Activated CD4-positive, CD25-positive, alpha-beta regulatory T cell treated with anti-CD3 and anti-CD28 coated beads, Interleukin-2, amount 50 U/mL, for 72 hours (primary cell): ENCODE data around the gene CEP162.
"Not testable (repeated sequence)": the region's sequence is repeated elsewhere in the genome, so short reads cannot be mapped to it uniquely, and the experiment has no call there.

ENCODE experiments used
- DNase-seq: peaks from one replicate; pipeline ENCODE4 v3.0.0; 2021

The CEP162 gene, protein sequence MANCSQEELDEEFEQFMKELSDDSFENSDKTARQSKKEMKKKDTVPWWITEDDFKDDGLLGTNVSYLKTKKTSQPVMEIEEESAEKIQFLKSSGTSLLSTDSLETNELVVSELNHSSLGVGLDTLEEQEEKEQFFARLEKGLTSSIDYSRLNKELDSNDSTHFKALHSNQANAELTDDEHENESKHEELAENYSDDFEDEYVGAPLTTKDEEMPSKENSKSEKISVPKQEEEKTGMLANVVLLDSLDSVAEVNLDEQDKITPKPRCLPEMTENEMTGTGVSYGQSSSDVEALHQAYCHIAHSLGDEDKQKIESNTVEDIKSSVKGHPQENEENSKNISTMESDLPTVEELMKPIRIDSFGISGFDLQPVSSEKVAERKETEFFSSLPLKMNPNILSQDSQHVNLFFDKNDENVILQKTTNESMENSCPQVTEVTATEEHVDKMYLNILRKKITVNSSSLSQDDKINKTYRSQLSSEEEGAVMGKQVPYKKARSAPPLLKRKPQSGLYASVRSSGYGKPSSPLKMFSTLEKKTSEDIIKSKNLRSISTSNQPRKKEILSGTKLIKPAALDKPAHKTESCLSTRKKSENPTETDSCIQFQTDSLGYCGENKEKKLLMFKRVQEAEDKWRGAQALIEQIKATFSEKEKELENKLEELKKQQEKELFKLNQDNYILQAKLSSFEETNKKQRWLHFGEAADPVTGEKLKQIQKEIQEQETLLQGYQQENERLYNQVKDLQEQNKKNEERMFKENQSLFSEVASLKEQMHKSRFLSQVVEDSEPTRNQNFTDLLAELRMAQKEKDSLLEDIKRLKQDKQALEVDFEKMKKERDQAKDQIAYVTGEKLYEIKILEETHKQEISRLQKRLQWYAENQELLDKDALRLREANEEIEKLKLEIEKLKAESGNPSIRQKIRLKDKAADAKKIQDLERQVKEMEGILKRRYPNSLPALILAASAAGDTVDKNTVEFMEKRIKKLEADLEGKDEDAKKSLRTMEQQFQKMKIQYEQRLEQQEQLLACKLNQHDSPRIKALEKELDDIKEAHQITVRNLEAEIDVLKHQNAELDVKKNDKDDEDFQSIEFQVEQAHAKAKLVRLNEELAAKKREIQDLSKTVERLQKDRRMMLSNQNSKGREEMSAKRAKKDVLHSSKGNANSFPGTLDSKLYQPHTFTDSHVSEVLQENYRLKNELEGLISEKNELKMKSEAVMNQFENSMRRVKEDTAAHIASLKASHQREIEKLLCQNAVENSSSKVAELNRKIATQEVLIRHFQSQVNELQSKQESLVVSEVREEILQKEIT (N-terminal part only)

DNA sequence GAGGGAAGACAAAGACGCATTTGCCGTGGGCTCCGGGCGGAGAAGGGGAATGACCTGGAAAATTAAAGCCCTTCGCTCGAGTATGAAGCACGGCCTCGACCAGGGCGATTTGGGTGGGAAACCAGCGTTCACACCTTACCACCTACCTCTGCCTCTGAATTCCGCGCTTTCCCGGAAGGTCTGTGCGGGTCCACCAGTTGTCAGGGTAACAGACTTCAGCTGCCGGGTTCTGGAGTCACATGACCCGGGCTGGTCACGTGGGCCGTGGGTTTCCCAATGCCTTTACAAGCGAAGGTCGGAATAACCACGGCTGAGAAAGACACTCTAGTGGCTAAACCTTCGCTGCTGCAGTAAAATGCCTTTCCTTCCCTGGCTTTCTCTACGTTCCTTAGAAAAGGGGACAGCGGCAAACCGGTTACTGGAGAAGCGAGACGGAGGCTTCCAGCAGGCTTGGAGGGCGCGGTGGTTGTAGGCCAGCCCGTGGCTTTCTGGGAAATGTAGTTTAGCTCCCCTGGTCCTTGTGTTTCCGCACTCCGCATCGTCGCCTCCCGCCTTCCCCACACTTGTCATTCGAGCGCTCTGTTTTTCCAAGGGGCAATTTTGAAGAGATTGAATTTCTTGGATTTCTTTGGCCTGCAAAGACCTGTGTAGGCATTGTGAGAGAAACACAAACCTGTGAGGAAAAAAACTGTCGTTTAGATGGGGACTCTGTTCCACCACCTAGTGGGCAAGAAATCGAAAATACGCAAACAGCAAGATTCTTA lies at the start of gene CEP162:
Gene CEP162, minus strand, starts transcription at position 210 of the 764 bp plus-strand sequence. CDS start 1,250 bp downstream, outside the sequence.
- DNase-seq, result peak; percentile 84

- DNase-seq, result no peak
Measured at GRCh38 chr6:84274856-84275255, 47.4 kb upstream of the CEP162 start.

DNA sequence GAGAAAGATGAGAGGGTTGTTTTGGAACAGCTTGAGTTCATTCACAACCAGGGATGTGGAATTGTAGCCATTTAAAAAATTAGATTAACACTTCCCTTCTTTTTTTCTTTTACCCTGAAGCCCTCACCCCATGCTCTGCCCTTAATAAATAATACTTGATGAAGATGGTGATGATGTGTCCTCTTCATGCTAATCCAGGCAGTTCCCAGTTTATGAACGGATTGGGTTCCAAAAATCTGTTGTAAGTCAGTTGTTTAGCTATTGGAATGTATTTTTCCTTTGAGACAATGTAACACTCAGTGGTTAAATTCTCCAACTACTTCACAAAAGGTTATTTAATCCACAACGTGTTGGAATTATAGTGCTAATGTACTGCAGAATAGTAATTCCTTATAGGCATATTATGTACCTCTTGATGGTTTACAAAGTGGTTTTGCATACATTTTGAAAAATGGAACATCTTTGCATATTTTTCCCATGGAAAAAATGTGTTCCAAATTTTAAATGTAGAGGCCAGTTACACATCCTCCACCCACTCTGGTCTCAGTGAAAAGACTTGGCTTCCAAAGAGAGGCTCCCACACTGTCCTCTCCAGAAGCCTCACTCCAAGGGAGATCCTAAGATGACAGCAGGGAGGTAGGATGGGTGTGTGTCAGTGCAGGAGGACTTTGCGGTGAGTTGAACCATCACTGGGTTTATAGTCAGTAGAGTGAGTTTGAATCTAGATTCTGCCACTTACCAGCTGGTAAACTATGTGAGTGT lies 45.8 kb upstream of the CEP162 start:
- no peak for DNase-seq

DNA sequence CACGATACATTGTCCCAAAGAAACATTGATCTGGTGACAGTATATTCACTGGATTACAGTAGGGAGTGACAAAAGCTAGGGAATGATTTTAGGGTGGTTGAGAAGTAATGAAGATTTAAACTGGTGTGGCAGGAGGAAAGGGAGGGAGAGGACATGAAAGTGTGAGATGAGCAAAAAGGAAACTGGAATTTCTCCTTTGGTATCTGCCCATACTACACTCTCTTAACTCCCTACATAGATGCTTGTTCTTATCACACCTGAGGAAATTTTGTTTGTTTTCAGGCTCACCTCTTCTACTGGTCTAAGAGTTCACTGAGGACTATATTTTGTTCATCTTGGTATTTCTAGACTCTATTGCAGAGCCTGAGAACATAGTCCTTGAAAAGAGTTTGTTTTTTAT lies 44.9 kb upstream of the CEP162 start:
- DNase-seq, result no peak

DNA sequence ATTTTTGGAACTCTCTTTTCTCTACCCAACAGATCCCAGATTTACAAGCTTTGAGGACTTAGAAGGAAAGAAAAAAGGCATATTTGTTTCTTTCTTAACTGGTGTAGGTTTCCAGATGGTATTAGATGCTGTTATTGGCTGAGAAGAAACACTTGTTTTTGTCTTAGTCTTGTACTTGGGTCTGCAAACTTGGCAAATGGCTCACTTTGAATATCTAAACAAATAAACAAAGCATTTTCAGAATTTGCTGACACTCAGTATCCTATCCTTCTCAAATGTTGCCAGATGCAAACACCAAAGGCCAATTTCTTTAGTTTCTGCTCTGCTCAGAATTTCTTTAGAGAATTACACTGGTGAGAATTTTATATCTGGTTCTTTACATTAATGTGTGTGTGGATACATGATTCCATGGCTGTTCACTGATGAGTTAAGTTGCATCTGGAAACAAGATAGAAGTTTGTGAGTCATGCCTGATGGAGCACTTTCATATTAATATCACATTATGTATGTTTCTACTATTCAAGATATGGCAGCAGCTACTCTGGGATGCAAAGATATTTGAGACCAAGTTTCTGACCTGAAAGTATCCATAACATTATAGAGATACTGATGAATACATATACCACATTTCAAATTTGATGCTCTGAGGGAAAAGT lies 43.7 kb upstream of the CEP162 start:
- DNase-seq, result no peak

DNA sequence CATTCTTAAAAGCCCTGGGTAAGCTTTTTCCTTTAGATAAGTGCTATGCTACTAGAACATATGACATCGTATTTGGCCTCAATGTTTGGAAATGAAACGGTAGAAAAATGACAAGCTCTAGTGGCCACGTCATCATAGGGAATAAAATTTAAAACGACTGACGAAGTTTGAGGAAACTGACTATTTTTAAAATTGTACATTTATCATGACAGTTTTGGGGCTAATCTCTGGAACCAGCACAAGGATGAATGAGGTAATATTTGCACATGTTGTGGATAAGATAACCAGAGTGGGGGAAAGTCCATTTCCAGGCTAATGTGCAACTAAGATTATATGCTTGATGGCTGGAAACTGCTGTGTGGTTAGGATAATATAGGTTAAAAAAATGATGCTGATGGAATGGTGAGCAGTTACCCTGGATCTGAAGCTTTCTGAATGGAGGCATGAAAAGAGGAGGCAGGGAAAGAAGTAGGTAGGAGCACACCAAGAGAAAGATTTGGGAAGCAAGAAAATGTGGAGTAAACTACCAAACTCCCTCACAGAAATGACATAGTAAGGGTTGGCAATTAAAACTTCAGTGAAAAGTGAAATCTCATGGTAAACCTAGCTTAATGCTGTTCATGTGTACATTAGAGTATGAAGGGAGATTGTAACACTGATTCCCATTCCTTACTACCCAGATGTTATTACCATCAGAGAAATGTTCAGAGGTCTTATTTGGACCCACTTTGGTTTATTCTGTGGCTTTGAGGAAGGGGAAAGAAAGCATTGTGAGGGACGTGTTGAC lies 42.7 kb upstream of the CEP162 start:
- no peak for DNase-seq

GRCh38 chr6:84268781-84269180 lies 41.3 kb upstream of the CEP162 start:
- DNase-seq, result no peak

DNA sequence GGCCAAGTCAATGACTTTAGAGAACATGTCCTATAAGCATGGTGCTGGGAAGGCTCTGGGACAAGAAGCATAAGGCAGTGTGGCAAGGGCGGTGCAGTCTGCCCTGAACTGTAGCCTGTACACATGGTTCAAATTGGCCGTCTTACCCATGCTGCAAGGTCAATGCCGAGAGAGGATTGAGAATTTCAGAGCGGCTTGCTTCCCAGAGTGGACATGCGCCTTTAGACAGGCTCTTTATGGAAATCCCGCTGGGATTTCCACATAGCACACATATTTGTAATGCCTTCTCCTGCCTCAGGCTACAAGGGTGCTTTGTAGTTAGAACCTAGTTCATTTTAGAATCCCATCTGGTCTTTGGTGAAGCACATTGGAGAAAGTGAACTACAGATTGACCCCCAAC lies 36.1 kb upstream of the CEP162 start:
- no peak for DNase-seq

- no peak for DNase-seq
Measured at GRCh38 chr6:84260926-84261325, 33.5 kb upstream of the CEP162 start.

DNA sequence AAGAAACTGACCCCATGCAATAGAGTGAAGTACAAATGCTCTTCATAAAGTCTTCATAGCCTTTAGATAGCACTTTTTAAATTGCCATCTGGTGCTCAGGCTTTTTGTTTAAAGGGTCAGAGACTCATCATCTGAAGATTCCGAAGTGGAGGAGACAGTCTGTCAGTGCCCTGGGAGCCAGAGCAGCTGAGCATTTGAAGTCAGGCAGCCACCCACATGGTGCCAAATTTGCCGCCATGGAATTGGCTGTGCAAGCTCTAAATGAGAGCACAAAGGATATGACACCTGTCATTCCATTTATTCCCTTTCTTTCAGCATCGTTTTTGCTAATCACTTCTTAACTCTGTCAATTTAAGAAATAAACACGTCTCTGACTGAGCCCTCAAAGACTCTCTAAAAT lies 32.8 kb upstream of the CEP162 start:
- DNase-seq, result no peak

DNA sequence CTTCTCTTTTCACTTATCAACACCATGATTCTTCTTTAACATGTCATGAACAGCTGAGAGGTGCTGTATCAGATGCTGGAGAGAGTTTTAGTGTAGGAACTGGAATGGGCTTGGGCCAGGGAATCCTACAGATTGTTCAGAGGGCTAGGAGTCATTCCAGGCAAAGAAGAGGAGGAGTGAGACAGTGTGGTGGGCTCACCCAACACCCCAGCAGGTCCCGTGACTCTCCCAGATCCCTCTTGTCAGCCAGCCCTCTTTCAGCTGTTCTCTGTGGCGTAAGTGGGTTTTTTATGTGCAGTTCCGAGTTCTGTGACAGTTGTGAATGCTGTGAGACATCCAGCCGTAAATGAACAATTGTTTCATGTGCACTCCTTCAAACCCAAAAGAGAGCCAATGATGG lies 31.4 kb upstream of the CEP162 start:
- no peak for DNase-seq

DNA sequence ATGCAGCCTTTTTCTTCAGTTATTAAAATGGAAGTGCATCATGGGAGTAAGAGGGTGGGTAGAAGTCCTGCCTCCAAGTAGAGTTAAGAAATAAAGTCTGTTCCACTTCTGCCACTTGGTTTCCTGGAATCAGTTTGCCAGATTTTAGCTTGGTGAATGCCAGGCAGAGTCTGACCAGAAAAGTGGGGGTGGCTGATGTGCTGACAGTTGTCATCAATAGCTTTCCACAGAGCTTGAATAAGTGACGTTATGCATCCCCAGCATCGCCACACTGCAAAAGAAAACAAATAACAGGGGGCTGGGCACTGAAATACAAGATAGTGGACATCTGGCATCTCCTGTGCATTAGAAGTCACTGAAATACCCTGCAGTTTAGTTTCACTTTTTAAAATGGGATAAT lies 30.8 kb upstream of the CEP162 start:
- DNase-seq, result no peak

GRCh38 chr6:84255641-84256040 lies 28.2 kb upstream of the CEP162 start:
- no peak for DNase-seq

DNA sequence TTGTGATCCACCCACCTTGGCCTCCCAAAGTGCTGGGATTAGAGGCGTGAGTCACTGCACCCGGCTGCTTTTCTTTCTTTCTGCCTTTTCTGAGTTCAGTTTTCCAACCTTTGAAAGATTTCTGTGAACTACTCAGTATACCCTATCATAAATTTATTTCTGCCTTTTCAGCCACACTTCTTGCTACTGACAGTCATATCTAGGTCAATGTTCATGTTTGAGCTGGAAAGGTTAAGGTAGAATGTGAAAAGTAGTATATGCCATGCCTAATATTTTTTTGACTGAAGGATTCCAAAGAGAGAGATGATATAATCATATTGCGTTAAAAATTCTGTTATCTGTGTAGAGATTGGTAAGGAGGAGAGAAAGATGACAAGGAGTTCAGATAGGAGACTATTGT lies 25.9 kb upstream of the CEP162 start:
- DNase-seq, result no peak

DNA sequence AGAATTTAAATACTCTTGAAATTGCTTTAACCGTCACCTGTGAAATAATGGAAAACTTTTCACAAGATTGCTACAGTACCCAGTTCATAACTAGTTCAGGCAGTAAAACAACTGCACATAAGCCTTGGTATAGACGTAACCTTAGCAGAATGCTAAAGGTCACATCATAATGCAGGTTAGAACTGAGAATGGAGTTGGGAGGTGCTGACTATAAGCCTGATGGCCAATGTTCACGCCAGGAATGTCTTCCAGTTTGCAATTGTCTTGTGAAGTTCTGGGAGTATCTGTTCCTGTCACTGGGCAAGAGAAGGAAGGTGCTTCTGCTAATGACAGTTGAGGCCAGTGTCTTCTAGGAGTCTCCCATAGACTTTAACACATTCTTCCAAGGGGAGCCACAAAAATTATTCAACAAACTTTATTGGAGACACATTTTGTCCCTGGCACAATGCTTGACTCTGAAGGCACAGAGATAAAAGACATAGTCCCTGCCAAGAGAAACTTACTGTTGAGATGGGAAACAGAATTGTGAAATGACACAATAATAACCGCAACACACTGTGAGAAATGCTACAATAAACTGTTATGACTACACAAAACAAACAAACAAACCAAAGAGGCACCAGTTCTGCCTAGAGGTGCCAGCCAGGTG lies 24.6 kb upstream of the CEP162 start:
- DNase-seq, result no peak

DNA sequence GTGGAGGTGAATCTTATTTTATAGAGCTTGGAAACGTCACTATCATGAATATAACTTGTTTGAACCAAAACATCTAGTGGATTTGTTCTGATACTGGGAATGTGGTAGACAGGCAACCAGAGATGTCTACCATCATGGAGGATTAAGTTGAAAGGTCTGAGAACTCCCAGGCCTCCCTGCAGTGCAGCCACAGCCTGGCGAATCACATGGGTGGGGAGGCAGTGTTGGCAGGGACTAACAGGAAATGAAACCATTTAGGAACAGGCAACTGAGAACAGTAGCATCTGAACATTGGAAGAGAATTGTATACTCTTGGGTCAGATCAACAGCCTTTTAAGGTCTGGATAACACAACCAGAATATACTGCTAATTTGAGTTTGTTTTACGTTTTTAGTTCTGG lies 22.3 kb upstream of the CEP162 start:
- DNase-seq, result no peak

DNA sequence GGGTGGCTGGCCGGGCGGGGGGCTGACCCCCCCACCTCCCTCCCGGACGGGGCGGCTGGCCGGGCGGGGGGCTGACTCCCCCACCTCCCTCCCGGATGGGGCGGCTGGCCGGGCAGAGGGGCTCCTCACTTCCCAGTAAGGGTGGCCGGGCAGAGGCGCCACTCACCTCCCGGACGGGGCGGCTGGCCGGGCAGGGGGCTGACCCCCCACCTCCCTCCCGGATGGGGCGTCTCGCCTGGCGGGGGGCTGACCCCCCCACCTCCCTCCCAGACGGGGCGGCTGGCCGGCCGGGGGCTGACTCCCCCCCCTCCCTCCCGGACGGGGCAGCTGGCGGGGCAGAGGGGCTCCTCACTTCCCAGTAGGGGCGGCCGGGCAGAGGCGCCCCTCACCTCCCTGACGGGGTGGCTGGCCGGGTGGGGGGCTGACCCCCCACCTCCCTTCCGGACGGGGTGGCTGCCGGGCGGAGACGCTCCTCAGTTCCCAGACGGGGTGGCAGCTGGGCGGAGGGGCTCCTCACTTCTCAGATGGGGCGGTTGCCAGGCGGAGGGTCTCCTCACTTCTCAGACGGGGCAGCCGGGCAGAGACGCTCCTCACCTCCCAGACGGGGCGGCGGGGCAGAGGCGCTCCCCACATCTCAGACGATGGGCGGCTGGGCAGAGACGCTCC lies 17.1 kb upstream of the CEP162 start:
- not testable (repeated sequence) for DNase-seq

GRCh38 chr6:84243240-84243639 lies 15.8 kb upstream of the CEP162 start:
- DNase-seq, result no peak

GRCh38 chr6:84242265-84242664 lies 14.8 kb upstream of the CEP162 start:
- no peak for DNase-seq
